Measurements from ENCODE around the gene PWP2.
"Not testable (repeated sequence)": the region's sequence is repeated elsewhere in the genome, so short reads cannot be mapped to it uniquely, and the experiment has no call there.

GRCh38 chr21:44172741-44173140 is 65.5 kb downstream of the PWP2 start:
- not testable (repeated sequence) for TF ChIP-seq EZH2 (IDR thresholded peaks at IDR 0.05; ENCODE audit: borderline replicate concordance, low read depth, low read length, severe bottlenecking); CTCF (IDR thresholded peaks at IDR 0.05; ENCODE audit: extremely low read depth in 1 of 2, insufficient read depth in 1 of 2, low read depth in 1 of 2, low read length in 2 of 2); FOS (IDR thresholded peaks at IDR 0.05; ENCODE audit: borderline replicate concordance, insufficient read depth, low read length); MAX (IDR thresholded peaks at IDR 0.05; ENCODE audit: insufficient read depth, insufficient read length); POLR2A (IDR thresholded peaks at IDR 0.05; ENCODE audit: low read depth, low read length); GATA2 (IDR thresholded peaks at IDR 0.05; ENCODE audit: insufficient read depth, insufficient read length, low read depth, low read length); POLR2AphosphoS5 (IDR thresholded peaks at IDR 0.05; ENCODE audit: insufficient read depth, low read depth, low read length); MYC (IDR thresholded peaks at IDR 0.05; ENCODE audit: low read depth, low read length)

All from endothelial cell of umbilical vein (primary cell).